GM12891 (cell line): Measurements from ENCODE around the gene CUBN.

ENCODE experiments used
- PAX5 ChIP-seq: IDR thresholded peaks from 2 replicates; pipeline ENCODE4 v1.6.1; 2011; ENCODE audit warnings: low read length, moderate library complexity, mild to moderate bottlenecking; ENCODE audit not compliant: insufficient read depth, severe bottlenecking
- POLR2A ChIP-seq: IDR thresholded peaks from 2 replicates; pipeline ENCODE4 v1.6.1; 2011; ENCODE audit warnings: low read depth, low read length, control low read depth
- POLR2AphosphoS5 ChIP-seq: IDR thresholded peaks from 2 replicates; pipeline ENCODE4 v1.6.1; 2011; ENCODE audit warnings: low read depth, low read length, control low read depth
- POU2F2 ChIP-seq: IDR thresholded peaks from 2 replicates; pipeline ENCODE4 v1.6.1; 2011; ENCODE audit warnings: low read depth, mild to moderate bottlenecking, control low read depth, low read length, moderate library complexity
- SPI1 ChIP-seq: IDR thresholded peaks from 2 replicates; pipeline ENCODE4 v1.6.1; 2011; ENCODE audit warnings: low read depth, low read length, control low read depth
- TAF1 ChIP-seq: IDR thresholded peaks from 2 replicates; pipeline ENCODE4 v1.6.1; 2011; ENCODE audit warnings: low read depth, low read length, control low read depth

DNA sequence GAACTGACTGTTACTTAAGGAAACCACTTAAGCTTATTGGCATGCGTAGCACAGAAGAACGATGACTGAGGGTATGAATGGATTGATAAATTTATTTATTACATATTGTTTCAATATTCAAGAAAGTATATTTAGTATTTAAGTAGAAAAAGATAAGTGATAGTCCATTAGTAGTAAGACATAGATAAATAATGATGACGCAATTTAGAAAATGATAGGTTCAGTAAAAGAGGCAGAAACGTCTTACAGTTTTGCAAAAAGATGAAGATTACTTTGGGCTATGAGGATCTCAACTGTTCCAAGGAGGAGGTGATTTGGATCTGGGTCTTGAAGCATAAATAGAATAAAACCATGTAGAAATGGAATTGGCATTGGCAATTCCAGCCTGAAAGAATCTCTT is 275.8 kb downstream of the CUBN start:
- TF ChIP-seq POLR2AphosphoS5 (no peak), POLR2A (no peak), TAF1 (no peak), SPI1 (no peak), POU2F2 (no peak), PAX5 (no peak)
